OCI-LY7 (cell line): Measurements from ENCODE around the gene ZNF260. TPM values are rescaled to one million over a fixed set of nuclear protein-coding genes. Genes with fewer than 3 reads are reported as not detected.

Experiments
- BruUV-seq: library from RNA; stranded (reverse); fragments of 400-500 nt; replicated peaks from 2 replicates; lab custom pipeline; 2021; lab: Mats Ljungman, UMichigan
- CTCF ChIA-PET: fragments of 300-600 bp; sonication (Branson Sonifier 250); formaldehyde crosslinking; loops from one replicate; lab custom pipeline; 2022; ENCODE audit warnings: antibody characterized with exemption; ENCODE audit not compliant: unreplicated experiment; lab: Charles Lee
- POLR2A ChIA-PET: fragments of 300-600 bp; sonication (Branson Sonifier 250); formaldehyde crosslinking; loops from one replicate; lab custom pipeline; 2022; ENCODE audit warnings: antibody characterized with exemption; lab: Charles Lee
- DNase-seq: peaks from one replicate; pipeline ENCODE4 v3.0.0-alpha.2; 2015; ENCODE audit warnings: low spot score
- H2AFZ ChIP-seq: fragments of 200-600 bp; sonication (generic), shearing (Covaris generic); 2 replicates; pipeline ENCODE4 v1.6.1; 2014; ENCODE audit warnings: mild to moderate bottlenecking, antibody characterized with exemption, low read length, moderate library complexity
- H3K27ac ChIP-seq: fragments of 200-600 bp; sonication (generic); 2 replicates; pipeline ENCODE4 v1.5.1; 2014; ENCODE audit warnings: mixed run types, low read depth, mild to moderate bottlenecking, moderate library complexity, low read length, inconsistent platforms; ENCODE audit not compliant: poor library complexity, severe bottlenecking
- H3K36me3 ChIP-seq: fragments of 200-600 bp; sonication (generic); 2 replicates; pipeline ENCODE4 v1.6.1; 2014; ENCODE audit warnings: mild to moderate bottlenecking, antibody characterized with exemption, low read length, moderate library complexity, mixed read lengths; ENCODE audit not compliant: insufficient read depth
- H3K4me1 ChIP-seq: fragments of 200-600 bp; sonication (generic); 2 replicates; pipeline ENCODE4 v1.5.1; 2014; ENCODE audit warnings: mild to moderate bottlenecking, low read length; ENCODE audit not compliant: insufficient read depth, poor library complexity, severe bottlenecking
- H3K4me2 ChIP-seq: fragments of 200-600 bp; sonication (generic); 2 replicates; pipeline ENCODE4 v1.6.1; 2014; ENCODE audit warnings: mild to moderate bottlenecking, low read length
- H3K4me3 ChIP-seq: fragments of 200-600 bp; sonication (generic); 2 replicates; pipeline ENCODE4 v1.5.1; 2014; ENCODE audit warnings: mild to moderate bottlenecking, low read depth, low read length; ENCODE audit not compliant: poor library complexity, severe bottlenecking
- H3K79me2 ChIP-seq: fragments of 200-600 bp; sonication (generic); 2 replicates; pipeline ENCODE4 v1.6.1; 2016; ENCODE audit warnings: low read depth, mild to moderate bottlenecking, low read length, moderate library complexity, mixed read lengths; ENCODE audit not compliant: insufficient read depth
- H3K9me2 ChIP-seq: fragments of 200-600 bp; sonication (generic); 2 replicates; pipeline ENCODE4 v1.6.1; 2016; ENCODE audit warnings: mild to moderate bottlenecking, low read length, mixed read lengths; ENCODE audit not compliant: insufficient read depth
- H3K9me3 ChIP-seq: fragments of 200-600 bp; sonication (generic); 2 replicates; pipeline ENCODE4 v1.6.1; 2014; ENCODE audit warnings: mild to moderate bottlenecking, mixed run types, low read length, mixed read lengths
- H4K20me1 ChIP-seq: fragments of 200-600 bp; sonication (generic); 2 replicates; pipeline ENCODE4 v1.6.1; 2014; ENCODE audit warnings: mild to moderate bottlenecking, antibody characterized with exemption, low read length, moderate library complexity, mixed read lengths; ENCODE audit not compliant: insufficient read depth
- CTCF ChIP-seq: fragments of 200-600 bp; sonication (generic); conservative IDR thresholded peaks from 2 replicates; pipeline ENCODE4 v1.5.1; 2014; ENCODE audit warnings: mild to moderate bottlenecking, antibody characterized with exemption, low read length, moderate library complexity, mixed read lengths
- EZH2phosphoT487 ChIP-seq: fragments of 200-600 bp; sonication (generic); IDR thresholded peaks from 2 replicates; pipeline ENCODE4 v1.6.1; 2018; ENCODE audit warnings: low read depth, borderline replicate concordance, mild to moderate bottlenecking, mixed run types, antibody characterized with exemption, low read length, moderate library complexity, mixed read lengths
- intact Hi-C: fragments of 100-400 bp; cut with micrococcal nuclease; formaldehyde crosslinking; loops from one replicate; pipeline ENCODE4 v1.10.0; 2022; ENCODE audit not compliant: unreplicated experiment
- total RNA-seq, 2 experiments: library from RNA; depleted of rRNA in 1 of 2; stranded (reverse); fragments of >200 nt in 1 of 2; shearing (Covaris generic) in 1 of 2; gene quantifications; 2 replicates each; pipeline ENCODE4 v1.2.3, GENCODE V29; 2014 to 2022

Gene ZNF260
- total RNA-seq, 2 experiments from 2014 or later, result 11.1 to 14.5 TPM

GRCh38 chr19:36564391-36564790 is 36.3 kb upstream of the ZNF260 start:
- H3K4me2 ChIP-seq, result no peak overlapping the region
- no peaks in the 10 kb centered on the region for H3K9me2 ChIP-seq
- BruUV-seq, result no TSS peak
- peaks cover 69% of the 10 kb centered on the region for H3K36me3 ChIP-seq
- no peaks in the 10 kb centered on the region for H4K20me1 ChIP-seq
- no peak overlapping the region for H2AFZ ChIP-seq
- H3K4me1 ChIP-seq, result no peaks in the 10 kb centered on the region
- no peak overlapping the region for H3K27ac ChIP-seq
- peaks cover 25% of the 10 kb centered on the region; the same call in 1 of the 2 replicates for H3K9me3 ChIP-seq
- DNase-seq, result no peak
- POLR2A ChIA-PET, result no interaction called here
- TF ChIP-seq EZH2phosphoT487 (no peak), CTCF (no peak)
- intact Hi-C loops, result no loop called here
- H3K79me2 ChIP-seq, result 0 out of 2 replicates have a peak, but pooled peaks cover 4% of the 10 kb centered on the region
- CTCF ChIA-PET, result no interaction called here
- no peak overlapping the region for H3K4me3 ChIP-seq

DNA sequence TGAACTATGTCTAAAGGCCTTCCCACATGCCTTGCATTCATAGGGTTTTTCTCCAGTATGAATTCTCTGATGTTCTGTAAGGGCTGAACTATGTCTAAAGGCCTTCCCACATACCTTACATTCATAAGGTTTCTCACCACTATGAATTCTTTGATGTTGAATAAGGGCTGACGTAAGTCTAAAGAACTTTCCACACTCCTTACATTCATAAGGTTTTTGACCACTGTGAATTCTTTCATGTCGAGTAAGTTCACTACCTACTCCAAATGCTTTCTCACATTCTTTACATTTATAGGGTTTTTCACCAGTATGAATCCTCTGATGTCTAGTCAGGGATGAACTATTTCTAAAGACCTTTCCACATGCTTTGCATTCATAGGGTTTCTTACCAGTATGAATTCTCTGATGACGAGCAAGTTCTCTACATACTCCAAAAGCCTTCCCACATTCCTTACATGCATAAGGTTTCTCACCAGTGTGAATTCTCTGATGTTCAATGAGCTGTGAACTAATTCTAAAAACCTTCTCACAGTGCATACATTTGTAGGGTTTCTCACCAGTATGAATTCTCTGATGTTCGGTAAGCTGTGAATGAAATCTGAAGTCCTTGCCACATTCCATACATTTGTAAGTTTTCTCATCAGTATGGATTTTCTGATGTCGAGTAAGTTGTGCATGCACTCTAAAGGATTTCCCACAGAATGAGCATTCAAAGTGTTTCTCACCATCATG is 19.1 kb upstream of the ZNF260 start:
- Histone ChIP-seq H3K4me2 (no peak overlapping the region), H3K4me1 (no peaks in the 10 kb centered on the region), H3K4me3 (no peak overlapping the region), H3K9me3 (peaks cover 90% of the 10 kb centered on the region), H3K36me3 (peaks cover 92% of the 10 kb centered on the region), H2AFZ (no peak overlapping the region), H3K79me2 (no peaks in the 10 kb centered on the region), H3K9me2 (no peaks in the 10 kb centered on the region), H4K20me1 (no peaks in the 10 kb centered on the region), H3K27ac (no peak overlapping the region)
- ChIA-PET POLR2A (interaction anchor here (0.5 kb wide), 1 partner anchor 38 kb away, joined by 3 read pairs; no protein-coding TSS in a partner anchor), CTCF (no interaction called here)
- no peak for TF ChIP-seq CTCF
- TF ChIP-seq EZH2phosphoT487, result no peak
- TSS peak; percentile 13 for BruUV-seq
- DNase-seq, result peak; percentile 37
- intact Hi-C loops, result no loop called here
